ENCODE measurements around the gene TTC7B.

DNA sequence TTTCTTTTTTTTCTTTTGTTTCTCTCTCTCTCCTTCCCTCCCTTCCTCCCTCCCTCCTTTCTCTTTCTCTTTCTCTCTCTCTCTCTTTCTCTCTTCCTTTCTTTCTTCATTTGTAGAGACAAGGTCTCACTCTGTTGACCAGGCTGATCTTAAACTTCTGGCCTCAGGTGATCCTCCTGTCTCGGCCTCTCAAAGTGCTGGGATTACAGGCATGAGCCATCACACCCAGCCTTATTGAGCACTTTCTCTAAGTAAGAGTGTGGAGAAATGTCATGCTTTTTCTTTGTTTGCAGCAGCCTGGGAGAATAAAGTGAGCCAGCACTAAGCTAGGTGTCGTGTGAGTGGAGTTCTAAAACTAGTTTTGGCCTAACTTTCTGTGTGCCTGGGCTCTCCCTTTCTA, 74.0 kb downstream of the TTC7B start:
- no peak for TF ChIP-seq POLR2A (IDR thresholded peaks at IDR 0.05)
- TF ChIP-seq, protein P1, sequence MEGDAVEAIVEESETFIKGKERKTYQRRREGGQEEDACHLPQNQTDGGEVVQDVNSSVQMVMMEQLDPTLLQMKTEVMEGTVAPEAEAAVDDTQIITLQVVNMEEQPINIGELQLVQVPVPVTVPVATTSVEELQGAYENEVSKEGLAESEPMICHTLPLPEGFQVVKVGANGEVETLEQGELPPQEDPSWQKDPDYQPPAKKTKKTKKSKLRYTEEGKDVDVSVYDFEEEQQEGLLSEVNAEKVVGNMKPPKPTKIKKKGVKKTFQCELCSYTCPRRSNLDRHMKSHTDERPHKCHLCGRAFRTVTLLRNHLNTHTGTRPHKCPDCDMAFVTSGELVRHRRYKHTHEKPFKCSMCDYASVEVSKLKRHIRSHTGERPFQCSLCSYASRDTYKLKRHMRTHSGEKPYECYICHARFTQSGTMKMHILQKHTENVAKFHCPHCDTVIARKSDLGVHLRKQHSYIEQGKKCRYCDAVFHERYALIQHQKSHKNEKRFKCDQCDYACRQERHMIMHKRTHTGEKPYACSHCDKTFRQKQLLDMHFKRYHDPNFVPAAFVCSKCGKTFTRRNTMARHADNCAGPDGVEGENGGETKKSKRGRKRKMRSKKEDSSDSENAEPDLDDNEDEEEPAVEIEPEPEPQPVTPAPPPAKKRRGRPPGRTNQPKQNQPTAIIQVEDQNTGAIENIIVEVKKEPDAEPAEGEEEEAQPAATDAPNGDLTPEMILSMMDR (IDR thresholded peaks at IDR 0.05 in 4 of 5, conservative IDR thresholded peaks at IDR 0.05 in 1 of 5), result no peak

Data from gastrocnemius medialis (tissue), 4 donors.